DOHH2 (cell line): ENCODE data around the gene PCDHA7.

Source experiments
- H3F3A ChIP-seq: fragments of 200-600 bp; sonication (generic), shearing (Covaris generic); 2 replicates; pipeline ENCODE4 v1.6.0; 2016; ENCODE audit warnings: antibody characterized with exemption, mild to moderate bottlenecking; ENCODE audit not compliant: control insufficient read depth, insufficient read depth
- H3K27ac ChIP-seq: fragments of 200-600 bp; sonication (generic); 2 replicates; pipeline ENCODE4 v1.5.1; 2014; ENCODE audit warnings: low read depth, mild to moderate bottlenecking, low read length, moderate library complexity
- H3K27me3 ChIP-seq: fragments of 200-600 bp; sonication (generic); 2 replicates; pipeline ENCODE4 v1.6.1; 2014; ENCODE audit warnings: mild to moderate bottlenecking, low read length, mixed read lengths; ENCODE audit not compliant: control insufficient read depth
- H3K36me3 ChIP-seq: fragments of 200-600 bp; sonication (generic); 2 replicates; pipeline ENCODE4 v1.6.1; 2014; ENCODE audit warnings: mild to moderate bottlenecking, low read length, moderate library complexity, mixed read lengths; ENCODE audit not compliant: control insufficient read depth
- H3K4me1 ChIP-seq: fragments of 200-600 bp; sonication (generic); 2 replicates; pipeline ENCODE4 v1.6.1; 2014; ENCODE audit warnings: mild to moderate bottlenecking, low read length, mixed read lengths; ENCODE audit not compliant: control insufficient read depth
- H3K4me2 ChIP-seq: fragments of 200-600 bp; sonication (generic); 2 replicates; pipeline ENCODE4 v1.6.0; 2014; ENCODE audit warnings: mild to moderate bottlenecking, low read length, moderate library complexity
- H3K4me3 ChIP-seq: fragments of 200-600 bp; sonication (generic); 2 replicates; pipeline ENCODE4 v1.5.1; 2014; ENCODE audit warnings: mild to moderate bottlenecking, low read length, mixed read lengths
- H3K79me2 ChIP-seq: fragments of 200-600 bp; sonication (generic); 2 replicates; pipeline ENCODE4 v1.6.1; 2014; ENCODE audit warnings: mild to moderate bottlenecking, low read length, mixed read lengths; ENCODE audit not compliant: control insufficient read depth
- H3K9me2 ChIP-seq: fragments of 200-600 bp; sonication (generic); replicated peaks from 2 replicates; pipeline ENCODE4 v1.6.1; 2014; ENCODE audit warnings: mild to moderate bottlenecking, low read length, mixed read lengths; ENCODE audit not compliant: control insufficient read depth
- H3K9me3 ChIP-seq: fragments of 200-600 bp; sonication (generic); 2 replicates; pipeline ENCODE4 v1.6.1; 2014; ENCODE audit warnings: antibody characterized with exemption, low read length, mixed read lengths; ENCODE audit not compliant: control insufficient read depth, insufficient read depth
- H4K20me1 ChIP-seq: fragments of 200-600 bp; sonication (generic); 2 replicates; pipeline ENCODE4 v1.6.0; 2014; ENCODE audit warnings: low read depth, mild to moderate bottlenecking, antibody characterized with exemption, low read length, moderate library complexity; ENCODE audit not compliant: control insufficient read depth, insufficient read depth
- EZH2phosphoT487 ChIP-seq: fragments of 200-600 bp; sonication (generic); IDR thresholded peaks from 2 replicates; pipeline ENCODE4 v1.6.1; 2017; ENCODE audit warnings: borderline replicate concordance, mild to moderate bottlenecking, antibody characterized with exemption, low read length, moderate library complexity, mixed read lengths
- TF ChIP-seq, protein P1 (sequence below): fragments of 200-600 bp; sonication (generic); IDR thresholded peaks from one replicate; pipeline ENCODE4 v1.5.1; 2014; ENCODE audit warnings: antibody characterized with exemption, mild to moderate bottlenecking, low read depth, low read length; ENCODE audit not compliant: poor library complexity, severe bottlenecking

Gene PCDHA7

DNA sequence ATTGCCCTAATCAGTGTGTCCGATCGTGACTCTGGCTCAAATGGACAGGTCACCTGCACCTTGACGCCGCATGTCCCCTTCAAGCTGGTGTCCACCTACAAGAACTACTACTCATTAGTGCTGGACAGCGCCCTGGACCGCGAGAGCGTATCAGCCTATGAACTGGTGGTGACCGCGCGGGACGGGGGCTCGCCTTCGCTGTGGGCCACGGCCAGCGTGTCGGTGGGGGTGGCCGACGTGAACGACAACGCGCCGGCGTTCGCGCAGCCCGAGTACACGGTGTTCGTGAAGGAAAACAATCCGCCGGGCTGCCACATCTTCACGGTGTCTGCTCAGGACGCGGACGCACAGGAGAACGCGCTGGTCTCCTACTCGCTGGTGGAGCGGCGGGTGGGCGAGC lies 49.3 kb downstream of the PCDHA7 start:
- no peaks in the 10 kb centered on the region for H3K36me3 ChIP-seq
- H3K9me3 ChIP-seq, result no peaks in the 10 kb centered on the region; the same call in 1 of the 2 replicates
- H3K79me2 ChIP-seq, result no peaks in the 10 kb centered on the region
- no peak overlapping the region for H3K4me2 ChIP-seq
- TF ChIP-seq, protein P1, sequence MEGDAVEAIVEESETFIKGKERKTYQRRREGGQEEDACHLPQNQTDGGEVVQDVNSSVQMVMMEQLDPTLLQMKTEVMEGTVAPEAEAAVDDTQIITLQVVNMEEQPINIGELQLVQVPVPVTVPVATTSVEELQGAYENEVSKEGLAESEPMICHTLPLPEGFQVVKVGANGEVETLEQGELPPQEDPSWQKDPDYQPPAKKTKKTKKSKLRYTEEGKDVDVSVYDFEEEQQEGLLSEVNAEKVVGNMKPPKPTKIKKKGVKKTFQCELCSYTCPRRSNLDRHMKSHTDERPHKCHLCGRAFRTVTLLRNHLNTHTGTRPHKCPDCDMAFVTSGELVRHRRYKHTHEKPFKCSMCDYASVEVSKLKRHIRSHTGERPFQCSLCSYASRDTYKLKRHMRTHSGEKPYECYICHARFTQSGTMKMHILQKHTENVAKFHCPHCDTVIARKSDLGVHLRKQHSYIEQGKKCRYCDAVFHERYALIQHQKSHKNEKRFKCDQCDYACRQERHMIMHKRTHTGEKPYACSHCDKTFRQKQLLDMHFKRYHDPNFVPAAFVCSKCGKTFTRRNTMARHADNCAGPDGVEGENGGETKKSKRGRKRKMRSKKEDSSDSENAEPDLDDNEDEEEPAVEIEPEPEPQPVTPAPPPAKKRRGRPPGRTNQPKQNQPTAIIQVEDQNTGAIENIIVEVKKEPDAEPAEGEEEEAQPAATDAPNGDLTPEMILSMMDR, result no peak
- TF ChIP-seq EZH2phosphoT487, result no peak
- no peaks in the 10 kb centered on the region for H3F3A ChIP-seq
- H3K9me2 ChIP-seq, result no peaks in the 10 kb centered on the region
- no peaks in the 10 kb centered on the region for H4K20me1 ChIP-seq
- no peaks in the 10 kb centered on the region for H3K4me1 ChIP-seq
- H3K27ac ChIP-seq, result no peak overlapping the region
- no peaks in the 10 kb centered on the region for H3K27me3 ChIP-seq
- H3K4me3 ChIP-seq, result no peak overlapping the region

DNA sequence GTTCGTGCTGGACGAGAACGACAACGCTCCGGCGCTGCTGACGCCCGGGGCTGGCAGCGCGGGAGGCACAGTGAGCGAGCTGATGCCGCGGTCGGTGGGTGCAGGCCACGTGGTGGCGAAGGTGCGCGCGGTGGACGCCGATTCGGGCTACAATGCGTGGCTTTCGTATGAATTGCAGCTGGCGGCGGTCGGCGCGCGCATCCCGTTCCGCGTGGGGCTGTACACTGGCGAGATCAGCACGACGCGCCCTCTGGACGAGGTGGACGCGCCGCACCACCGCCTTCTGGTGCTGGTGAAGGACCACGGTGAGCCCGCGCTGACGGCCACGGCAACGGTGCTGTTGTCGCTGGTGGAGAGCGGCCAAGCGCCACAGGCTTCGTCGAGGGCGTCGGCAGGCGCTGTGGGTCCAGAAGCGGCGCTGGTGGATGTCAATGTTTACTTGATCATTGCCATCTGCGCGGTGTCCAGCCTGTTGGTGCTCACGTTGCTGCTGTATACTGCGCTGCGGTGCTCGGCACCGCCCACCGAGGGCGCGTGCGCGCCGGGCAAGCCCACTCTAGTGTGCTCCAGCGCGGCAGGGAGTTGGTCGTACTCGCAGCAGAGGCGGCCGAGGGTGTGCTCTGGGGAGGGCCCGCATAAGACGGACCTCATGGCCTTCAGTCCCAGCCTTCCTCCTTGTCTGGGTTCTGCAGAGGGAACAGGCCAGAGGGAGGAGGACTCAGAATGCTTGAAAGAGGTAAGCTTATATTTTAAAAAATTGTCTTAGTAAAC lies 50.0 kb downstream of the PCDHA7 start:
- Histone ChIP-seq H3K4me3 (no peak overlapping the region), H3K4me1 (no peaks in the 10 kb centered on the region), H3K4me2 (no peak overlapping the region), H4K20me1 (no peaks in the 10 kb centered on the region), H3K9me2 (no peaks in the 10 kb centered on the region), H3K9me3 (no peaks in the 10 kb centered on the region; the same call in 1 of the 2 replicates), H3K79me2 (no peaks in the 10 kb centered on the region), H3K27me3 (no peaks in the 10 kb centered on the region), H3K27ac (no peak overlapping the region), H3K36me3 (no peaks in the 10 kb centered on the region), H3F3A (no peaks in the 10 kb centered on the region)
- TF ChIP-seq, protein P1, result no peak
- TF ChIP-seq EZH2phosphoT487, result no peak
